GM19035 (cell line): ENCODE data around the gene IRGQ.
"Not testable (repeated sequence)": the region's sequence is repeated elsewhere in the genome, so short reads cannot be mapped to it uniquely, and the experiment has no call there.

Experiments used
- ATAC-seq: cut with Tn5 transposase; IDR thresholded peaks from one replicate; pipeline ENCODE4 v1.9.1; 2021; ENCODE audit not compliant: unreplicated experiment

IRGQ gene

GRCh38 chr19:43575156-43575950 lies 20.6 kb downstream of the IRGQ start, which contains the start of the genes PINLYP and XRCC1:
TSS of gene PINLYP (plus strand) at chr19:43575801. CDS start at chr19:43577192, 1,391 bp downstream.
TSS of gene XRCC1 (minus strand) at chr19:43575527. CDS start at chr19:43575458, 69 bp downstream.
- ATAC-seq: peak; percentile 99

- no peak for ATAC-seq
These were observed 21.3 kb downstream of the IRGQ start for GRCh38 chr19:43574424-43575155.

- no peak for ATAC-seq
These were observed 23.8 kb downstream of the IRGQ start for GRCh38 chr19:43572171-43572588.

- ATAC-seq: no peak
These were observed 25.7 kb downstream of the IRGQ start for GRCh38 chr19:43570174-43570791.

- ATAC-seq: no peak
These were observed 26.3 kb downstream of the IRGQ start for GRCh38 chr19:43569657-43570056.

GRCh38 chr19:43564800-43565199 lies 31.1 kb downstream of the IRGQ start:
- no peak for ATAC-seq

GRCh38 chr19:43563816-43564457 lies 32.0 kb downstream of the IRGQ start:
- no peak for ATAC-seq

- ATAC-seq: peak; percentile 71
These were observed 33.2 kb downstream of the IRGQ start for GRCh38 chr19:43562698-43563241.

- ATAC-seq: no peak
These were observed 33.7 kb downstream of the IRGQ start for GRCh38 chr19:43562226-43562697.

- ATAC-seq: no peak
These were observed 34.6 kb downstream of the IRGQ start for GRCh38 chr19:43561139-43561970.

- ATAC-seq: no peak
These were observed 35.2 kb downstream of the IRGQ start for GRCh38 chr19:43560687-43561086.

GRCh38 chr19:43555185-43555770 lies 40.7 kb downstream of the IRGQ start:
- ATAC-seq: no peak

- no peak for ATAC-seq
These were observed 41.5 kb downstream of the IRGQ start for GRCh38 chr19:43554317-43554895.

GRCh38 chr19:43553656-43554055 lies 42.3 kb downstream of the IRGQ start:
- ATAC-seq: no peak

GRCh38 chr19:43552616-43553015 lies 43.3 kb downstream of the IRGQ start:
- ATAC-seq: no peak

GRCh38 chr19:43552198-43552450 lies 43.8 kb downstream of the IRGQ start:
- ATAC-seq: no peak

- ATAC-seq: no peak
These were observed 44.3 kb downstream of the IRGQ start for GRCh38 chr19:43551399-43552197.

GRCh38 chr19:43548706-43549105 lies 47.2 kb downstream of the IRGQ start:
- no peak for ATAC-seq

GRCh38 chr19:43547926-43548325 lies 48.0 kb downstream of the IRGQ start:
- not testable (repeated sequence) for ATAC-seq
